Eye (tissue), 1 donor: ENCODE data around the gene ANXA7.
"Not testable (repeated sequence)": the region's sequence is repeated elsewhere in the genome, so short reads cannot be mapped to it uniquely, and the experiment has no call there.

ENCODE experiments used
- DNase-seq: peaks from one replicate; pipeline ENCODE4 v3.0.0-alpha.2; 2015

ANXA7 gene

GRCh38 chr10:73332379-73332778 lies 81.5 kb downstream of the ANXA7 start:
- DNase-seq: no peak

GRCh38 chr10:73328523-73328922 lies 85.3 kb downstream of the ANXA7 start:
- DNase-seq: not testable (repeated sequence)

- DNase-seq: not testable (repeated sequence)
These were observed 88.6 kb downstream of the ANXA7 start for GRCh38 chr10:73325290-73325689.
